ENCODE data around the gene CLEC3B.

DNA sequence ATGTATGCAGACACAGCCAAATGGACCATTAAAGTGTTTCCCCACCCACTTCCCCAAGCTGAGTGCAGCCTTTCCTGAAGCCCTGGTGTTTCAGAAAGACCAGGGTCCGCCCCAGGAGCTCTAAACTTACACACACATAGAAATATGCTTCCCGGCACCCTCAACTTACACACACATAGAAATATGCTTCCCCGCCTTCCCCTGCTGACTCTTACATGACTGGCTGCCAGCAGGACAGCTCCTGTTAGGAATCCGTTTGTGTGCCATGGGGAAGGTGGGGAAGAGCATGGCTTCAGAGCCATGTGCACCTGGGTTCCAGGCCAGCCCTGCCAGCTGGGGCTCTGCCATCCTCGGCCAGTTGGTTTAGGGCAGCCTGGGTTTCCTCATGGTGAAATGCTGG, 3.6 kb downstream of the CLEC3B start:
- TF ChIP-seq, protein P1, sequence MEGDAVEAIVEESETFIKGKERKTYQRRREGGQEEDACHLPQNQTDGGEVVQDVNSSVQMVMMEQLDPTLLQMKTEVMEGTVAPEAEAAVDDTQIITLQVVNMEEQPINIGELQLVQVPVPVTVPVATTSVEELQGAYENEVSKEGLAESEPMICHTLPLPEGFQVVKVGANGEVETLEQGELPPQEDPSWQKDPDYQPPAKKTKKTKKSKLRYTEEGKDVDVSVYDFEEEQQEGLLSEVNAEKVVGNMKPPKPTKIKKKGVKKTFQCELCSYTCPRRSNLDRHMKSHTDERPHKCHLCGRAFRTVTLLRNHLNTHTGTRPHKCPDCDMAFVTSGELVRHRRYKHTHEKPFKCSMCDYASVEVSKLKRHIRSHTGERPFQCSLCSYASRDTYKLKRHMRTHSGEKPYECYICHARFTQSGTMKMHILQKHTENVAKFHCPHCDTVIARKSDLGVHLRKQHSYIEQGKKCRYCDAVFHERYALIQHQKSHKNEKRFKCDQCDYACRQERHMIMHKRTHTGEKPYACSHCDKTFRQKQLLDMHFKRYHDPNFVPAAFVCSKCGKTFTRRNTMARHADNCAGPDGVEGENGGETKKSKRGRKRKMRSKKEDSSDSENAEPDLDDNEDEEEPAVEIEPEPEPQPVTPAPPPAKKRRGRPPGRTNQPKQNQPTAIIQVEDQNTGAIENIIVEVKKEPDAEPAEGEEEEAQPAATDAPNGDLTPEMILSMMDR (IDR thresholded peaks at IDR 0.05): no peak
- TF ChIP-seq POLR2A (IDR thresholded peaks at IDR 0.05): no peak
